ENCODE data around the gene PCBD1. TPM values are rescaled to one million over a fixed set of nuclear protein-coding genes. Genes with fewer than 3 reads are reported as not detected.
A peak's percentile ranks its signal among the peaks of the same experiment; 100 is the strongest.

PCBD1 gene
- total RNA-seq, 1 experiment from 2014 or later: 52.4 TPM

DNA sequence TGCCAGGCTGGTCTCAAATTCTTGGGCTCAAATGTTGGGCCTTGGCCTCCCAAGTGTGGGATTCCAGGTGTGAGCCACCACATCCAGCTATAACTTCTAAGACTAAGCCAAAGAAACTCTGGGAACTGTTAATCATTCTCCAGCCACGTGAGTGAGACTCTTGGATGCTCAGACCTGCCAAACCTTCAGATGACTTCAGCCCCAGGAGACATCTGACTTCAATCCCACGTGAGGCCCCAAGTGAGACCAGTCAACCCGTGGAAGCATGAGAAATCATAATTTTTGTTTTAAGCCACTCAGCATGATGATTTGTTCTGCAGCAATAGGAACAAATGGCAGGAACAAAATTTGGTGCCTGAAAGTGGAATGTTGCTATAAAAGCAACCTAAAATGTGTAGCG is 4.3 kb upstream of the PCBD1 start:
- H3K27me3 Mint-ChIP-seq (ENCODE audit: insufficient read depth, unreplicated experiment): no peaks in the 10 kb centered on the region
- H3K4me3 Mint-ChIP-seq (ENCODE audit: unreplicated experiment): no peak overlapping the region
- TF ChIP-seq, protein P1, sequence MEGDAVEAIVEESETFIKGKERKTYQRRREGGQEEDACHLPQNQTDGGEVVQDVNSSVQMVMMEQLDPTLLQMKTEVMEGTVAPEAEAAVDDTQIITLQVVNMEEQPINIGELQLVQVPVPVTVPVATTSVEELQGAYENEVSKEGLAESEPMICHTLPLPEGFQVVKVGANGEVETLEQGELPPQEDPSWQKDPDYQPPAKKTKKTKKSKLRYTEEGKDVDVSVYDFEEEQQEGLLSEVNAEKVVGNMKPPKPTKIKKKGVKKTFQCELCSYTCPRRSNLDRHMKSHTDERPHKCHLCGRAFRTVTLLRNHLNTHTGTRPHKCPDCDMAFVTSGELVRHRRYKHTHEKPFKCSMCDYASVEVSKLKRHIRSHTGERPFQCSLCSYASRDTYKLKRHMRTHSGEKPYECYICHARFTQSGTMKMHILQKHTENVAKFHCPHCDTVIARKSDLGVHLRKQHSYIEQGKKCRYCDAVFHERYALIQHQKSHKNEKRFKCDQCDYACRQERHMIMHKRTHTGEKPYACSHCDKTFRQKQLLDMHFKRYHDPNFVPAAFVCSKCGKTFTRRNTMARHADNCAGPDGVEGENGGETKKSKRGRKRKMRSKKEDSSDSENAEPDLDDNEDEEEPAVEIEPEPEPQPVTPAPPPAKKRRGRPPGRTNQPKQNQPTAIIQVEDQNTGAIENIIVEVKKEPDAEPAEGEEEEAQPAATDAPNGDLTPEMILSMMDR (IDR thresholded peaks at IDR 0.05; ENCODE audit: unreplicated experiment): no peak
- no peaks in the 10 kb centered on the region for H3K36me3 Mint-ChIP-seq (ENCODE audit: insufficient read depth, unreplicated experiment)
- H3K27ac Mint-ChIP-seq (ENCODE audit: low read depth, unreplicated experiment): no peak overlapping the region
- no peak for DNase-seq (ENCODE audit: unreplicated experiment)
- POLR2A ChIA-PET: no interaction called here
- CTCF ChIA-PET: no interaction called here
- H3K4me1 Mint-ChIP-seq (ENCODE audit: insufficient read depth, unreplicated experiment): peaks cover 7% of the 10 kb centered on the region
- peaks cover 6% of the 10 kb centered on the region for H3K9me3 Mint-ChIP-seq (ENCODE audit: unreplicated experiment)
- intact Hi-C loops (cut with micrococcal nuclease): no loop called here
- no TSS peak for BruUV-seq (replicated peaks)

DNA sequence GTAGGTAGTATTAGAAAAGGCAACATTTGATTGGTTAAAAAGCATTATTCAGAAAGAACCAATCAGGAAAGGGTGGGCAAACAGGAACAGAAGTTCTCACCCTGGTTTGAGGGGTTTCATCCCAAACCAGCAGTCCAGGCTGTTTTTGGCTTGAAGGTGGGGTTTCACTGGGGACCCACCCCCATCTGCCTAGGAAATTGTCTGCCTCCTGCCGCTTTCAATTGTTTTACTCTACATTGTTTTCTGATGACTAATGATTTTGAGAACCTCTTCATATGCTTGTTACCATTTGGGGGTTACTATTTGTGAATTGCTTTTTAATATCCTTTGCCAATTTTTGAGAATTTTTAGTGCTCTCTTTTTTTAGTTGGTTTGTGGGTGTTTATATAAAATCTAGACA is 3.3 kb upstream of the PCBD1 start:
- BruUV-seq (replicated peaks): no TSS peak
- H3K4me3 Mint-ChIP-seq (ENCODE audit: unreplicated experiment): no peak overlapping the region
- intact Hi-C loops (cut with micrococcal nuclease): no loop called here

DNA sequence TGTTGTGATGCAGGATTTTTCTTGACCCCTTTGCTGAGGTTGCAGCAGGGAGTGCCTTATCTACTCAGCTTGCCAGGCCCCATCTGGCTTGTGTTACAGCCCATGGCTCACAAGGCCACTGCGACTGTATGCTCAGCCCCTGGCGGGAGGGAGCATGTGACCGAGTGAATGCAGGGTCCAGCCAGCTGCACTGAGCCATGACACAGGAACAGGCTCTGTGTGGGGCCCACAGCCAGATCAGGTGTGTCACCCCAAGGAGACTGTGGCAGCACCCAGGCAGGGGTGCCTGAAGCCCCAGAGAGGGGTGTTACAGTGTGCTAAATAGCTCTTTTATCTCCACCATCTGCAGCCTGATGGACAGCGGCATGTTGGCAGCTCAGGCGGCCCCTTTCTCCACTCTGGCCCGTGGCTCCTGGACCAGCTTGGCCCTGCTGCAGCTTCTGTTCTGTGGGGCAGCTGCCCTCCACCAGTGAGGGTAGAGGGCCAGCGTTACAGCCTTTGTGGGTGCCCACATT is 2.6 kb upstream of the PCBD1 start:
- TF ChIP-seq, protein P1 (IDR thresholded peaks at IDR 0.05; ENCODE audit: unreplicated experiment): no peak
- H3K4me3 Mint-ChIP-seq (ENCODE audit: unreplicated experiment): no peak overlapping the region
- no peak for DNase-seq (ENCODE audit: unreplicated experiment)
- ChIA-PET CTCF (interaction anchor here (0.5 to 2.2 kb wide), 8 partner anchors 11 to 731 kb away, joined by 3 to 10 read pairs (median 3); no protein-coding TSS in a partner anchor), POLR2A (no interaction called here)
- H3K9me3 Mint-ChIP-seq (ENCODE audit: unreplicated experiment): peaks cover 6% of the 10 kb centered on the region
- no peaks in the 10 kb centered on the region for H3K36me3 Mint-ChIP-seq (ENCODE audit: insufficient read depth, unreplicated experiment)
- no TSS peak for BruUV-seq (replicated peaks)
- peaks cover 12% of the 10 kb centered on the region for H3K4me1 Mint-ChIP-seq (ENCODE audit: insufficient read depth, unreplicated experiment)
- no peaks in the 10 kb centered on the region for H3K27me3 Mint-ChIP-seq (ENCODE audit: insufficient read depth, unreplicated experiment)
- intact Hi-C loops (cut with micrococcal nuclease): no loop called here
- no peak overlapping the region for H3K27ac Mint-ChIP-seq (ENCODE audit: low read depth, unreplicated experiment)

More for the DNA sequence above, 3.3 kb upstream of the PCBD1 start:
- ChIA-PET CTCF (interaction anchor here (0.5 kb wide), 1 partner anchor 297 kb away, joined by 3 read pairs; no protein-coding TSS in a partner anchor), POLR2A (no interaction called here)
- DNase-seq (ENCODE audit: unreplicated experiment): no peak
- Mint-ChIP-seq H3K27me3 (ENCODE audit: insufficient read depth, unreplicated experiment) (no peaks in the 10 kb centered on the region), H3K9me3 (ENCODE audit: unreplicated experiment) (peaks cover 6% of the 10 kb centered on the region), H3K27ac (ENCODE audit: low read depth, unreplicated experiment) (no peak overlapping the region), H3K36me3 (ENCODE audit: insufficient read depth, unreplicated experiment) (no peaks in the 10 kb centered on the region), H3K4me1 (ENCODE audit: insufficient read depth, unreplicated experiment) (peaks cover 7% of the 10 kb centered on the region)
- TF ChIP-seq, protein P1 (IDR thresholded peaks at IDR 0.05; ENCODE audit: unreplicated experiment): no peak

DNA sequence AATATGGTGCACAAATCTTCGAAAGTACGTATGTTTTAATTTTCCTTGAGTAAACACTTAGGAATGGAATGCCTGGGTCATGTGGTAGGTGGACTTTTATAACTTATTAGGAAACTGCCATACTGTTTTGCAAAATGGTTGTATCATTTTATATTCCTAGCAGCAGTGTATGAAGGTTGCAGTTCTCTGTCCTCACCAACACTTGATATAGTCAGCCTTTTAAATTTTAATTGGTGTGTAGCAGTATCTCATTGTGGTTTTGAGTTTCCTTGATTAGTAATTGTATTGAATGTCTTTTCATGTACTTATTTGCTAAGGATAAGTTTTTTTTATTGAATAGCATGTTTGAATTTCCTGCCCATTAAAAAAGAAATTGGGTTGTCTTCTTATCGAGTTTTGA is 926 bp upstream of the PCBD1 start:
- Mint-ChIP-seq H3K9me3 (ENCODE audit: unreplicated experiment) (peaks cover 3% of the 10 kb centered on the region), H3K4me1 (ENCODE audit: insufficient read depth, unreplicated experiment) (peaks cover 12% of the 10 kb centered on the region), H3K27me3 (ENCODE audit: insufficient read depth, unreplicated experiment) (no peaks in the 10 kb centered on the region), H3K27ac (ENCODE audit: low read depth, unreplicated experiment) (no peak overlapping the region), H3K4me3 (ENCODE audit: unreplicated experiment) (peak overlapping the region; percentile 72), H3K36me3 (ENCODE audit: insufficient read depth, unreplicated experiment) (peaks cover 13% of the 10 kb centered on the region)
- DNase-seq (ENCODE audit: unreplicated experiment): no peak
- ChIA-PET POLR2A (no interaction called here), CTCF (interaction anchor here (0.6 to 2.2 kb wide), 3 partner anchors 13 to 932 kb away, joined by 3 to 10 read pairs (median 3); no protein-coding TSS in a partner anchor)
- TF ChIP-seq, protein P1 (IDR thresholded peaks at IDR 0.05; ENCODE audit: unreplicated experiment): no peak
- intact Hi-C loops (cut with micrococcal nuclease): no loop called here
- BruUV-seq (replicated peaks): no TSS peak

All from MCF 10A (cell line).